PC-3 (cell line): ENCODE results near the gene TWNK.

Experiments
- CTCF ChIP-seq: fragments of 300-600 bp; sonication (generic); conservative IDR thresholded peaks from 2 replicates; pipeline ENCODE4 v1.5.1; 2017; ENCODE audit warnings: antibody characterized with exemption, low read depth, mild to moderate bottlenecking, low read length
- EZH2 ChIP-seq: fragments of 300-600 bp; sonication (generic); IDR thresholded peaks from one replicate; pipeline ENCODE4 v1.6.1; 2017; ENCODE audit warnings: antibody characterized with exemption, mild to moderate bottlenecking, low read length; ENCODE audit not compliant: unreplicated experiment

DNA sequence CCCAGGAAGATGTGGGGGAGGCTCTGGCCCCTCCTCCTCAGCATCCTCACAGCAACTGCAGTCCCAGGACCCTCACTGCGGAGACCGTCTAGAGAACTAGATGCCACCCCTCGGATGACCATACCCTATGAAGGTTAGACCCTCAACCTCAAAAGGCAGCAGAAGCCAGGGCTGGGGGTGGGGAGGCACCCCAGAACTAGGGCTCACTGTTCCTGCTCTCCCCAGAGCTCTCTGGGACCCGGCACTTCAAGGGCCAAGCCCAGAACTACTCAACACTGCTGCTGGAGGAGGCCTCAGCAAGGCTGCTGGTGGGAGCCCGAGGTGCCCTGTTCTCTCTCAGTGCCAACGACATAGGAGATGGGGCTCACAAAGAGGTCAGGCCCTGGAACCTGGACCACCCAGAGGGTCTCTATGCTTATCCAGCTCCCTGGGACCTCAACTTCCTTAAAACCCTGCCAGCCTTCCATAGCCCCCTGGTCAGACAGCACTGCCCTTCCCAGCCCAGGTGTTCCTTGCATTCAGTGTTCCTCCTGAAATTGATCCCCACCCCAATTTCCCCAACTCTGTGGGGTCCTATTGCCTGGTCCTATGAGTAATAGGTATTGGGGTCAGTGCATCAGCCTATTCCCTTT lies 14.3 kb upstream of the TWNK start:
- TF ChIP-seq CTCF, result no peak
- no peak for TF ChIP-seq EZH2
